ENCODE data around the gene DOCK9. TPM values are rescaled to one million over a fixed set of nuclear protein-coding genes. Genes with fewer than 3 reads are reported as not detected.

The DOCK9 gene
- total RNA-seq, 1 experiment from 2014 or later: 36.6 TPM

GRCh38 chr13:98781905-98782304 is 196.0 kb downstream of the DOCK9 start:
- no peak overlapping the region for H3K4me3 Mint-ChIP-seq
- no peak for TF ChIP-seq ZNF263 (CRISPR knock-in tag; IDR thresholded peaks at IDR 0.05; ENCODE audit: low read depth)
- TF ChIP-seq ZNF138 (CRISPR knock-in tag; conservative IDR thresholded peaks at IDR 0.05): no peak
- no peak for TF ChIP-seq FOXK1 (CRISPR knock-in tag; IDR thresholded peaks at IDR 0.05)
- no peak for TF ChIP-seq ZMAT4 (CRISPR knock-in tag; IDR thresholded peaks at IDR 0.05)
- TF ChIP-seq SMAD4 (CRISPR knock-in tag; IDR thresholded peaks at IDR 0.05): no peak

GRCh38 chr13:98781470-98781869 is 196.4 kb downstream of the DOCK9 start:
- Mint-ChIP-seq H3K36me3 (no peaks in the 10 kb centered on the region), H3K9me3 (peaks cover 10% of the 10 kb centered on the region), H3K4me3 (no peak overlapping the region), H3K27me3 (ENCODE audit: low read depth) (no peaks in the 10 kb centered on the region), H3K4me1 (peaks cover 12% of the 10 kb centered on the region), H3K27ac (no peak overlapping the region)
- ATAC-seq: no peak
- ChIA-PET CTCF (no interaction called here), POLR2A (no interaction called here)
- no peak for DNase-seq (ENCODE audit: low spot score)
- TF ChIP-seq HMGA2 (CRISPR knock-in tag; IDR thresholded peaks at IDR 0.05): no peak
- TF ChIP-seq ZNF219 (CRISPR knock-in tag; IDR thresholded peaks at IDR 0.05; ENCODE audit: borderline replicate concordance): no peak
- TF ChIP-seq NR1H2 (CRISPR knock-in tag; IDR thresholded peaks at IDR 0.05): no peak
- TF ChIP-seq E2F1 (CRISPR knock-in tag; IDR thresholded peaks at IDR 0.05): no peak
- no peak for TF ChIP-seq ZNF512 (CRISPR knock-in tag; IDR thresholded peaks at IDR 0.05; ENCODE audit: borderline replicate concordance)

More at GRCh38 chr13:98781905-98782304, 196.0 kb downstream of the DOCK9 start:
- Mint-ChIP-seq H3K4me1 (peaks cover 12% of the 10 kb centered on the region), H3K36me3 (no peaks in the 10 kb centered on the region), H3K27ac (no peak overlapping the region), H3K27me3 (ENCODE audit: low read depth) (no peaks in the 10 kb centered on the region), H3K9me3 (peaks cover 10% of the 10 kb centered on the region)
- ChIA-PET POLR2A (no interaction called here), CTCF (no interaction called here)
- ATAC-seq (no peak), DNase-seq (ENCODE audit: low spot score) (no peak)

- TF ChIP-seq GTF2I (CRISPR knock-in tag; conservative IDR thresholded peaks at IDR 0.05) (no peak), USF1 (CRISPR knock-in tag; IDR thresholded peaks at IDR 0.05) (no peak), RORB (CRISPR knock-in tag; IDR thresholded peaks at IDR 0.05) (no peak)
- Mint-ChIP-seq H3K9me3 (peaks cover 10% of the 10 kb centered on the region), H3K36me3 (no peaks in the 10 kb centered on the region), H3K4me3 (no peak overlapping the region), H3K4me1 (peaks cover 12% of the 10 kb centered on the region), H3K27ac (no peak overlapping the region), H3K27me3 (ENCODE audit: low read depth) (no peaks in the 10 kb centered on the region)
- ATAC-seq: no peak
- ChIA-PET POLR2A (no interaction called here), CTCF (no interaction called here)
- DNase-seq (ENCODE audit: low spot score): no peak
Measured at GRCh38 chr13:98781045-98781444, 196.8 kb downstream of the DOCK9 start.

GRCh38 chr13:98780451-98780850 is 197.4 kb downstream of the DOCK9 start:
- DNase-seq (ENCODE audit: low spot score): no peak
- H3K4me1 Mint-ChIP-seq: peaks cover 12% of the 10 kb centered on the region
- TF ChIP-seq ATF2 (CRISPR knock-in tag; IDR thresholded peaks at IDR 0.05; ENCODE audit: borderline replicate concordance, low read depth) (no peak), USF1 (CRISPR knock-in tag; IDR thresholded peaks at IDR 0.05) (no peak), PRRX2 (CRISPR knock-in tag; IDR thresholded peaks at IDR 0.05) (no peak), E2F5 (CRISPR knock-in tag; IDR thresholded peaks at IDR 0.05) (no peak), KAT7 (CRISPR knock-in tag; IDR thresholded peaks at IDR 0.05; ENCODE audit: borderline replicate concordance) (no peak), ZNF425 (CRISPR knock-in tag; conservative IDR thresholded peaks at IDR 0.05) (no peak), ZBTB43 (CRISPR knock-in tag; IDR thresholded peaks at IDR 0.05) (no peak)
- H3K36me3 Mint-ChIP-seq: no peaks in the 10 kb centered on the region
- H3K4me3 Mint-ChIP-seq: no peak overlapping the region
- no peaks in the 10 kb centered on the region for H3K27me3 Mint-ChIP-seq (ENCODE audit: low read depth)
- no peak overlapping the region for H3K27ac Mint-ChIP-seq
- peaks cover 10% of the 10 kb centered on the region for H3K9me3 Mint-ChIP-seq
- POLR2A ChIA-PET: no interaction called here
- CTCF ChIA-PET: no interaction called here
- no peak for ATAC-seq

Data from WTC11 (cell line).